ENCODE results near the gene MAPK8. TPM values are rescaled to one million over a fixed set of nuclear protein-coding genes. Genes with fewer than 3 reads are reported as not detected.

The MAPK8 gene
- polyA plus RNA-seq, 1 of the 3 experiments (the other 2 are of a cell fraction): 26.4 TPM

DNA sequence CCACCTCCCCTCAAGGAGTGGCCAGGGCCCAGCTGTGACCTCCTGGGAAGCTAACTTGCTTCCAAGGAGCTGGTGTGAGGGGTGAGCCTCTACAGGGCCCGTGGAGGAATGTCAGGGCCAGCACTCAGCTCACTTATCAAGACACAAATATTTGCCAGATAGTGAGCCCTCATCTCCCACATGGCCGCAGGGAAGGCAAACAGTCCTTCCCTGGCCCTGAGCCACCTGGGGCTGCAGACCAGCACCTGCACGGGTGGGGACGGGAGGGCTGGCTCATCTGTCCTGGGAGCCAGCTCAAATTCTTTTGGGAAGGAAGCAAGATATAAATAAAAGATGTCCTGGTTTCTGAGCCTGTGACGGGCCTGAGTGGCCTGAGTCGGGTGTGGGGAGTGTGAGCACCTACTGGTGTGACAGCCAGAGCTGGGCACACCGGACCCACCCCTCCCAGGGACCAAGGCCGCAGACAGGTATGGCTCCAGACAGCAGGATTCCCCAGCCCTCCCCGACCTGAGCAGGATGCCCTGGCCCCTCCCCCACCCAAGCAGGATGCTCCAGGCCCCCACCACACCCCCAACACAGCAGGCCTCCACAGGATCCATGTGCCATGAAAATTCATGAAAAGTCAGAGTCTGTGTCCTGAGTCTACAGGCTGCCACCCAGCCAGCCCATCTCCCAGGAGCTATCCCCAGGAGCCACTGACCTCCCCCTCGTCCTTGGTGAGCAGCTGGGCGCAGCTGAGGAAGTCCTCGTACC lies 148.0 kb downstream of the MAPK8 start:
- Histone ChIP-seq H3K4me3 (ENCODE audit: low read depth in 2 of 2, low read length in 1 of 2) (no peak overlapping the region), H3K4me2 (no peak overlapping the region), H2AFZ (ENCODE audit: low read depth) (no peak overlapping the region), H3F3A (replicated peaks; ENCODE audit: insufficient read depth) (no peaks in the 10 kb centered on the region), H3K9me2 (no peaks in the 10 kb centered on the region), H3K9ac (no peak overlapping the region), H3K9me3 (no peaks in the 10 kb centered on the region), H3K27me3 (ENCODE audit: insufficient read depth) (no peaks in the 10 kb centered on the region), H4K20me1 (ENCODE audit: insufficient read depth) (peaks cover 20% of the 10 kb centered on the region; the same call in 1 of the 2 replicates), H3K27ac (ENCODE audit: low read depth in 2 of 2, low read length in 1 of 2) (no peak overlapping the region), H3K79me2 (ENCODE audit: insufficient read depth) (0 out of 2 replicates have a peak, but pooled peaks cover 3% of the 10 kb centered on the region), H3K36me3 (replicated peaks in 1 of 2; ENCODE audit: control insufficient read depth in 1 of 2, insufficient read depth in 2 of 2, low read length in 1 of 2) (peaks cover 5 to 8% of the 10 kb centered on the region in 2 experiments), H3K4me1 (ENCODE audit: control insufficient read depth in 1 of 2, insufficient read depth in 2 of 2, low read depth in 1 of 2, low read length in 1 of 2) (peaks cover 5 to 26% of the 10 kb centered on the region in 2 experiments; a peak in 3 of 4 replicates)
- TF ChIP-seq TAF1 (IDR thresholded peaks at IDR 0.05; ENCODE audit: borderline replicate concordance, low read depth, low read length): no peak
- no peak for TF ChIP-seq FOSL2 (IDR thresholded peaks at IDR 0.05; ENCODE audit: borderline replicate concordance, low read depth)
- TF ChIP-seq, protein P1, sequence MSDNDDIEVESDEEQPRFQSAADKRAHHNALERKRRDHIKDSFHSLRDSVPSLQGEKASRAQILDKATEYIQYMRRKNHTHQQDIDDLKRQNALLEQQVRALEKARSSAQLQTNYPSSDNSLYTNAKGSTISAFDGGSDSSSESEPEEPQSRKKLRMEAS (IDR thresholded peaks at IDR 0.05; ENCODE audit: low read depth): no peak
- TF ChIP-seq TCF12 (IDR thresholded peaks at IDR 0.05): no peak
- no peak for TF ChIP-seq ELF1 (IDR thresholded peaks at IDR 0.05)
- TF ChIP-seq FOXJ3 (CRISPR knock-in tag; IDR thresholded peaks at IDR 0.05): no peak
- no peak for TF ChIP-seq RAD21 (IDR thresholded peaks at IDR 0.05; ENCODE audit: low read length)
- TF ChIP-seq, protein P2, sequence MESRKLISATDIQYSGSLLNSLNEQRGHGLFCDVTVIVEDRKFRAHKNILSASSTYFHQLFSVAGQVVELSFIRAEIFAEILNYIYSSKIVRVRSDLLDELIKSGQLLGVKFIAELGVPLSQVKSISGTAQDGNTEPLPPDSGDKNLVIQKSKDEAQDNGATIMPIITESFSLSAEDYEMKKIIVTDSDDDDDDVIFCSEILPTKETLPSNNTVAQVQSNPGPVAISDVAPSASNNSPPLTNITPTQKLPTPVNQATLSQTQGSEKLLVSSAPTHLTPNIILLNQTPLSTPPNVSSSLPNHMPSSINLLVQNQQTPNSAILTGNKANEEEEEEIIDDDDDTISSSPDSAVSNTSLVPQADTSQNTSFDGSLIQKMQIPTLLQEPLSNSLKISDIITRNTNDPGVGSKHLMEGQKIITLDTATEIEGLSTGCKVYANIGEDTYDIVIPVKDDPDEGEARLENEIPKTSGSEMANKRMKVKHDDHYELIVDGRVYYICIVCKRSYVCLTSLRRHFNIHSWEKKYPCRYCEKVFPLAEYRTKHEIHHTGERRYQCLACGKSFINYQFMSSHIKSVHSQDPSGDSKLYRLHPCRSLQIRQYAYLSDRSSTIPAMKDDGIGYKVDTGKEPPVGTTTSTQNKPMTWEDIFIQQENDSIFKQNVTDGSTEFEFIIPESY (IDR thresholded peaks at IDR 0.05; ENCODE audit: borderline replicate concordance, low read depth): no peak
- TF ChIP-seq FOXM1 (IDR thresholded peaks at IDR 0.05; ENCODE audit: low read depth): no peak
- no peak for DNase-seq
- ChIA-PET CTCF (interaction anchor here (0.9 to 3.0 kb wide), 3 partner anchors 9 to 201 kb away, joined by 3 to 18 read pairs (median 16); no protein-coding TSS in a partner anchor), POLR2A (interaction anchor here (1.0 kb wide), 1 partner anchor 9 kb away, joined by 3 read pairs; no protein-coding TSS in a partner anchor)
- 85% methylated on average over 5 of the region's 12 CpGs for WGBS (ENCODE audit: low lambda C conversion rate)

DNA sequence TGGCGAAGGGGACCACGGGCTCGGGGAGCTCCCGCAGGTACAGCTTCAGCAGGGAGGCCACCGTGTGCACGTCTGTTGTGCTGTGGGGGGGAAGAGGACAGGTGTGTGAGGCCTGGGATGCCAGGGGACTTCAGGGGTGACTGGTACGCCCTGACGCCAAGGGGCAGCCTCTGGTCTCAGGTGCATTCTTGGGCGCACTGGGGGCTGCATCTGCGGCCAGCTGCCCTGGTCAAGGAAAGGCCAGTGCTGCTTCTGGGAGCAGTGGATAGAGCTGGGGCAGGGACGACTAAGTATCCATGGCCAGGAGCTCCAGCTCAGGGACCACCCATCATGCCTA lies 148.5 kb downstream of the MAPK8 start:
- no peak for DNase-seq
- CTCF ChIA-PET: interaction anchor here (1.7 to 3.0 kb wide), 2 partner anchors 10 to 201 kb away, joined by 16 to 18 read pairs; no protein-coding TSS in a partner anchor
- peaks cover 15% of the 10 kb centered on the region; the same call in 1 of the 2 replicates for H4K20me1 ChIP-seq (ENCODE audit: insufficient read depth)

More for the DNA sequence above, 148.5 kb downstream of the MAPK8 start:
- no peak overlapping the region for H3K9ac ChIP-seq
- H3K79me2 ChIP-seq (ENCODE audit: insufficient read depth): 0 out of 2 replicates have a peak, but pooled peaks cover 3% of the 10 kb centered on the region
- no peak overlapping the region for H3K4me2 ChIP-seq
- no peaks in the 10 kb centered on the region for H3F3A ChIP-seq (replicated peaks; ENCODE audit: insufficient read depth)
- H3K9me2 ChIP-seq: no peaks in the 10 kb centered on the region
- H3K36me3 ChIP-seq (replicated peaks in 1 of 2; ENCODE audit: control insufficient read depth in 1 of 2, insufficient read depth in 2 of 2, low read length in 1 of 2): peaks cover 5 to 8% of the 10 kb centered on the region in 2 experiments
- H3K4me1 ChIP-seq (ENCODE audit: control insufficient read depth in 1 of 2, insufficient read depth in 2 of 2, low read depth in 1 of 2, low read length in 1 of 2): peaks cover 3 to 25% of the 10 kb centered on the region in 2 experiments; a peak in 2 of 4 replicates
- no peaks in the 10 kb centered on the region for H3K27me3 ChIP-seq (ENCODE audit: insufficient read depth)
- TF ChIP-seq RCOR1 (IDR thresholded peaks at IDR 0.05; ENCODE audit: low read length) (no peak), CHD2 (IDR thresholded peaks at IDR 0.05; ENCODE audit: low read length, partially characterized antibody) (no peak), JUND (IDR thresholded peaks at IDR 0.05) (no peak), ELF1 (IDR thresholded peaks at IDR 0.05) (no peak), NRF1 (IDR thresholded peaks at IDR 0.05; ENCODE audit: low read depth, low read length) (no peak), RFX5 (IDR thresholded peaks at IDR 0.05; ENCODE audit: low read length) (no peak), SIN3A (IDR thresholded peaks at IDR 0.05; ENCODE audit: borderline replicate concordance, low read depth, low read length) (no peak), FOSL2 (IDR thresholded peaks at IDR 0.05; ENCODE audit: borderline replicate concordance, low read depth) (no peak), RXRA (IDR thresholded peaks at IDR 0.05; ENCODE audit: borderline replicate concordance, low read depth) (no peak), SMC3 (IDR thresholded peaks at IDR 0.05; ENCODE audit: low read depth, low read length) (no peak), FOXJ3 (CRISPR knock-in tag; IDR thresholded peaks at IDR 0.05) (no peak), GATA2 (CRISPR knock-in tag; IDR thresholded peaks at IDR 0.05) (no peak), POLR2AphosphoS5 (IDR thresholded peaks at IDR 0.05; ENCODE audit: low read depth, low read length) (no peak), EP300 (IDR thresholded peaks at IDR 0.05; ENCODE audit: borderline replicate concordance in 1 of 2, low read depth in 1 of 2, low read length in 1 of 2) (no peak)
- TF ChIP-seq, protein P3, sequence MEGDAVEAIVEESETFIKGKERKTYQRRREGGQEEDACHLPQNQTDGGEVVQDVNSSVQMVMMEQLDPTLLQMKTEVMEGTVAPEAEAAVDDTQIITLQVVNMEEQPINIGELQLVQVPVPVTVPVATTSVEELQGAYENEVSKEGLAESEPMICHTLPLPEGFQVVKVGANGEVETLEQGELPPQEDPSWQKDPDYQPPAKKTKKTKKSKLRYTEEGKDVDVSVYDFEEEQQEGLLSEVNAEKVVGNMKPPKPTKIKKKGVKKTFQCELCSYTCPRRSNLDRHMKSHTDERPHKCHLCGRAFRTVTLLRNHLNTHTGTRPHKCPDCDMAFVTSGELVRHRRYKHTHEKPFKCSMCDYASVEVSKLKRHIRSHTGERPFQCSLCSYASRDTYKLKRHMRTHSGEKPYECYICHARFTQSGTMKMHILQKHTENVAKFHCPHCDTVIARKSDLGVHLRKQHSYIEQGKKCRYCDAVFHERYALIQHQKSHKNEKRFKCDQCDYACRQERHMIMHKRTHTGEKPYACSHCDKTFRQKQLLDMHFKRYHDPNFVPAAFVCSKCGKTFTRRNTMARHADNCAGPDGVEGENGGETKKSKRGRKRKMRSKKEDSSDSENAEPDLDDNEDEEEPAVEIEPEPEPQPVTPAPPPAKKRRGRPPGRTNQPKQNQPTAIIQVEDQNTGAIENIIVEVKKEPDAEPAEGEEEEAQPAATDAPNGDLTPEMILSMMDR (IDR thresholded peaks at IDR 0.05): no peak
- POLR2A ChIA-PET: interaction anchor here (1.0 kb wide), 1 partner anchor 10 kb away, joined by 3 read pairs; no protein-coding TSS in a partner anchor
- no peak overlapping the region for H3K27ac ChIP-seq (ENCODE audit: low read depth in 2 of 2, low read length in 1 of 2)
- H2AFZ ChIP-seq (ENCODE audit: low read depth): no peak overlapping the region
- WGBS (ENCODE audit: low lambda C conversion rate): 95% methylated on average over 9 of the region's 11 CpGs
- H3K9me3 ChIP-seq: no peaks in the 10 kb centered on the region
- no peak overlapping the region for H3K4me3 ChIP-seq (ENCODE audit: low read depth in 2 of 2, low read length in 1 of 2)
